Ovary (tissue), 9 donors: Measurements from ENCODE around the gene ATXN3. TPM values are rescaled to one million over a fixed set of nuclear protein-coding genes. Genes with fewer than 3 reads are reported as not detected.

Experiments used
- DNase-seq, 5 donors: peaks; one replicate each; pipeline ENCODE4 v3.0.0-alpha.2; 2019 to 2020
- H3K27ac ChIP-seq, 2 donors: fragments of 200-600 bp; one replicate each; pipeline versions ENCODE4 v1.5.1 to v1.8.0; 2019 to 2022
- H3K27me3 ChIP-seq: fragments of 200-600 bp; one replicate; pipeline ENCODE4 v1.8.0; 2022
- H3K36me3 ChIP-seq: fragments of 200-600 bp; sonication (generic); one replicate; pipeline ENCODE4 v1.5.1; 2019
- H3K4me1 ChIP-seq: one replicate; pipeline ENCODE4 v1.8.1; 2013; ENCODE audit warnings: mild to moderate bottlenecking, moderate library complexity; ENCODE audit not compliant: insufficient read depth
- H3K4me3 ChIP-seq: fragments of 200-600 bp; sonication (generic); one replicate; pipeline ENCODE4 v1.5.1; 2017
- H3K9me3 ChIP-seq, 2 donors: fragments of 200-600 bp in 1 of 2; sonication (generic) in 1 of 2; one replicate each; pipeline versions ENCODE4 v1.5.1 to v1.8.1; 2013 to 2019; ENCODE audit warnings: mild to moderate bottlenecking in 1 of 2, moderate library complexity in 1 of 2
- CTCF ChIP-seq, 3 donors: fragments of 450-650 bp in 2 of 3; fragments of 200-600 bp in 1 of 3; IDR thresholded peaks; one replicate each; pipeline versions ENCODE4 v1.5.1 to v1.8.0; 2016 to 2022; ENCODE audit warnings: antibody characterized with exemption in 3 of 3, mild to moderate bottlenecking in 1 of 3
- EP300 ChIP-seq: sonication (generic); formaldehyde crosslinking; IDR thresholded peaks from one replicate; pipeline ENCODE4 v1.6.1; 2017; ENCODE audit warnings: antibody characterized with exemption
- POLR2A ChIP-seq: fragments of 450-650 bp; IDR thresholded peaks from one replicate; pipeline ENCODE4 v1.6.1; 2017; ENCODE audit warnings: antibody characterized with exemption, mild to moderate bottlenecking, moderate library complexity
- WGBS, 3 donors: extraction: QIAGEN DNeasy Blood & Tissue Kit in 1 of 3; methylation state at CpG; one replicate each; pipeline versions ENCODE4 v1.1.5 to v1.1.7; 2013 to 2017; 5-methylcytosine and 5-hydroxymethylcytosine counted together
- intact Hi-C, 4 donors: fragments of 100-400 bp; cut with DNase I; formaldehyde crosslinking; loops; one replicate each; pipeline versions ENCODE4 v1.11.0 to v1.15.1; 2022 to 2023
- polyA plus RNA-seq, 2 donors: library from polyadenylated mRNA; stranded (reverse); fragments of 200-250 nt in 1 of 2; fragments of 350-450 nt in 1 of 2; fragmentation: Illumina TruSeq in 1 of 2; extraction: RNeasy Lipid Tissue Mini Kit (QIAGEN cat#74804) in 1 of 2; gene quantifications; one replicate each; pipeline ENCODE4 v1.2.3, GENCODE V29; 2013 to 2014
- total RNA-seq, 7 donors: library from RNA; depleted of rRNA in 2 of 7; stranded (reverse); fragments of >200 nt in 2 of 7; fragmentation: NEBNext Ultra II Directional in 3 of 7; extraction: Animal tissue kit (Norgen Biotek cat#: 25700) in 3 of 7; gene quantifications; one replicate each; pipeline versions ENCODE4 v1.1.0 to v1.2.4, GENCODE V29; 2016 to 2023
- donor health status: DM: no; HTN: no; CAD: no; lungs with moderate emphysema.
- donor health status: DM: no; HTN: no; CAD: no.
- donor health status: Bipolar disorder and iron deficiency.
- donor health status: DM: yes; HTN: yes; CAD: no.
- donor health status: DM: no; HTN: no; CAD: no.
- donor health status: DM: yes; HTN: yes; CAD: no.

ATXN3 gene
- total and polyA plus RNA-seq, 9 donors = 11.9 to 35.8 (median 28.8) TPM

GRCh38 chr14:92122761-92123160 lies 16.4 kb upstream of the ATXN3 start:
- H3K27ac ChIP-seq = peak overlapping the region; percentile 70 to 87
- peak overlapping the region; percentile 85 for H3K4me3 ChIP-seq
- WGBS, 3 donors = 23 to 29% (median 23%) methylated on average over 9 of the region's 9 CpGs
- peaks cover 12% of the 10 kb centered on the region for H3K4me1 ChIP-seq
- TF ChIP-seq CTCF (IDR thresholded peaks at IDR 0.05) (no peak), EP300 (no peak), POLR2A (no peak)
- intact Hi-C loops = no loop called here
- DNase-seq = no peak
- H3K27me3 ChIP-seq = no peaks in the 10 kb centered on the region
- H3K9me3 ChIP-seq = no peaks in the 10 kb centered on the region
- no peaks in the 10 kb centered on the region for H3K36me3 ChIP-seq

GRCh38 chr14:92122351-92122677 lies 15.9 kb upstream of the ATXN3 start:
- no peaks in the 10 kb centered on the region for H3K9me3 ChIP-seq
- peak overlapping the region; percentile 70 to 87 for H3K27ac ChIP-seq
- intact Hi-C loops = no loop called here
- H3K36me3 ChIP-seq = no peaks in the 10 kb centered on the region
- WGBS, 3 donors = 0% methylated on average over 22 of the region's 22 CpGs
- peaks cover 12% of the 10 kb centered on the region for H3K4me1 ChIP-seq
- no peaks in the 10 kb centered on the region for H3K27me3 ChIP-seq
- no peak for TF ChIP-seq POLR2A
- no peak for TF ChIP-seq CTCF (IDR thresholded peaks at IDR 0.05)
- TF ChIP-seq EP300 = no peak
- DNase-seq = no peak
- H3K4me3 ChIP-seq = peak overlapping the region; percentile 85

DNA sequence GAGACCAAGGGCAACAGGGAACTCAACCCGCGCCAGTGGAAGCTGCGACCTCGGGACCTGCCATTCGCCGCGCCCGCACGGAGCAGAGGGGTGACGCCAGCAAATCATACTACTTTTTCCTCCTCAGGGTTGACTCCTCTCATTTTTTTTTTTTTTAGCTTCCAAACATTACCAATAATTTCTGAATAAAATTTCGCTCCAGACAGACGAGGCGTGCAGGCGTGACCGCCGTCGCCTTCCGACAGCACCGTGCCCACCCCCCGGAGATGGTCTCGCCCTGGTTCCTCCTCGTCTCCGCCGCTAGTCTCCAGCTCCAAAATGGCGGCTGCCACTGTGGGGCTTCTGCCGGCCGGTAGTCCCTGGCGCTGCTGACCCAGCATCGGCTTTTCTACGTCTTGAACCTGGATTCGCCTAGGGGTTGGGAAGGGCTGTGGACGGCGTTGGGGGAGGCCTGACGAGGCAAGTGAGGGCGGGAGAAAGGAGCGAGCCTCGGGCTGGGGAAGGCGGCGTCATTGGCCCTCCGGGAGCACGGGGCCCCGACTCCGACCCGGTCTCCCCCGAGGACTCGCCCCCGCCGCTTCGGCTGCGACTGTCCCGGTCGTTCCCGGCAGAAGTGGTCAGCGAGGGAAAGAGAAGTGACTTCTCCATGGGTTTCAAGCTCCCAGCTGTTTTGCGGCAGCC lies 15.4 kb upstream of the ATXN3 start, which contains the start of the genes CPSF2 and NDUFB1:
TSS of gene CPSF2 (plus strand) at position 300 of the 681 bp plus-strand sequence. CDS start 9,016 bp downstream, outside the sequence.
TSS of gene NDUFB1 (minus strand) at position 37 of the 681 bp plus-strand sequence. CDS start 4,069 bp downstream, outside the sequence.
- intact Hi-C loops = no loop called here
- 0 to 1% (median 0%) methylated on average over 54 to 55 of the region's 55 CpGs for WGBS, 3 donors
- Histone ChIP-seq H3K27ac (peak within 1 kb of the TSS; percentile 70 to 87), H3K4me3 (peak within 1 kb of the TSS; percentile 85), H3K36me3 (no peaks in the 10 kb centered on the region), H3K27me3 (no peaks in the 10 kb centered on the region), H3K9me3 (no peaks in the 10 kb centered on the region), H3K4me1 (peaks cover 11% of the 10 kb centered on the region)
- TF ChIP-seq POLR2A = peak; percentile 35
- peak; percentile 16 to 29 (median 22) for TF ChIP-seq CTCF (IDR thresholded peaks at IDR 0.05)
- TF ChIP-seq EP300 = no peak
- DNase-seq = peak; percentile 81 to 89 (median 84)

DNA sequence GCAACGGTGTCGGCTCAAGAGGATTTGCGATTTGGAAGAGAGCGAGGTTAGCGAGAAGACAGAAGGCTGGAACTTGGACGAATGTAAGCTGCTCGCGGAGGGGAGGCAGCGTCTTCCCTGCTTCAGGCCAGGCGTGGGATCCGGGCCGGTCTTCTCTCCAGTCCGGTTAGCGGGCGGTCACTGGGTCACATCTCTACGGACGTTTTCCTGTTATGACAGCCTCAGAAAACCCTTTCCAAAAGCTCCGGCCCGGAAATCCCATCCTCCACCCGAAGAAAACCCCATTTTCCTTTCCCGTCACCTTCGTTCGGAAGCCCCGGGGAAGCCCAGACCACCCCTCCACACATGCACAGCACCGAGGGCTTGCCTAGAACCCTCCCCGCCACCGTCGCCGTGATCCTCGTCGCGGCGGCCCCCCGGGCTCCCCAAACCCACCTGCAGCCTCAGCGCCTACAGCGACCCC lies 14.9 kb upstream of the ATXN3 start:
- intact Hi-C loops = no loop called here
- Histone ChIP-seq H3K36me3 (no peaks in the 10 kb centered on the region), H3K4me3 (peak overlapping the region; percentile 85), H3K4me1 (peaks cover 10% of the 10 kb centered on the region), H3K9me3 (no peaks in the 10 kb centered on the region), H3K27ac (peak overlapping the region; percentile 36 to 87), H3K27me3 (no peaks in the 10 kb centered on the region)
- TF ChIP-seq POLR2A (peak; percentile 5), EP300 (no peak), CTCF (IDR thresholded peaks at IDR 0.05) (no peak)
- peak in 1 of 5 donors; percentile 45 for DNase-seq
- WGBS, 3 donors = 0% methylated on average over 36 of the region's 36 CpGs
